GM23248 (cell line): Measurements from ENCODE around the gene GABRB3. TPM values are rescaled to one million over a fixed set of nuclear protein-coding genes. Genes with fewer than 3 reads are reported as not detected.

ENCODE experiments used
- DNase-seq: peaks from one replicate; pipeline ENCODE4 v3.0.0-alpha.2; 2015
- H2AFZ ChIP-seq: fragments of 200-600 bp; sonication (generic); 2 replicates; pipeline ENCODE4 v1.6.1; 2016; ENCODE audit warnings: antibody characterized with exemption
- H3F3A ChIP-seq: fragments of 200-600 bp; sonication (generic); 2 replicates; pipeline ENCODE4 v1.6.1; 2016; ENCODE audit warnings: mild to moderate bottlenecking, antibody characterized with exemption, mixed run types; ENCODE audit not compliant: insufficient read depth
- H3K27ac ChIP-seq: fragments of 200-600 bp; sonication (generic); 2 replicates; pipeline ENCODE4 v1.5.1; 2016; ENCODE audit warnings: mild to moderate bottlenecking
- H3K27me3 ChIP-seq: fragments of 200-600 bp; sonication (generic); replicated peaks from 2 replicates; pipeline ENCODE4 v1.6.1; 2016; ENCODE audit warnings: mild to moderate bottlenecking; ENCODE audit not compliant: insufficient read depth
- H3K36me3 ChIP-seq: fragments of 200-600 bp; sonication (generic); 2 replicates; pipeline ENCODE4 v1.6.1; 2016; ENCODE audit warnings: low read depth, mild to moderate bottlenecking
- H3K4me1 ChIP-seq: fragments of 200-600 bp; sonication (generic); 2 replicates; pipeline ENCODE4 v1.6.1; 2016; ENCODE audit warnings: mild to moderate bottlenecking; ENCODE audit not compliant: insufficient read depth
- H3K4me2 ChIP-seq: fragments of 200-600 bp; sonication (generic); one replicate; pipeline ENCODE4 v1.6.1; 2016; ENCODE audit warnings: mild to moderate bottlenecking; ENCODE audit not compliant: unreplicated experiment
- H3K4me3 ChIP-seq: fragments of 200-600 bp; sonication (generic); 2 replicates; pipeline ENCODE4 v1.5.1; 2016; ENCODE audit warnings: mild to moderate bottlenecking
- H3K79me2 ChIP-seq: fragments of 200-600 bp; sonication (generic); 2 replicates; pipeline ENCODE4 v1.6.1; 2016; ENCODE audit warnings: mild to moderate bottlenecking; ENCODE audit not compliant: insufficient read depth
- H3K9ac ChIP-seq: fragments of 200-600 bp; sonication (generic); 2 replicates; pipeline ENCODE4 v1.6.1; 2016; ENCODE audit warnings: mild to moderate bottlenecking
- H3K9me2 ChIP-seq: fragments of 200-600 bp; sonication (generic); 2 replicates; pipeline ENCODE4 v1.6.1; 2016; ENCODE audit warnings: mixed run types, mild to moderate bottlenecking, moderate library complexity; ENCODE audit not compliant: insufficient read depth
- H3K9me3 ChIP-seq: fragments of 200-600 bp; sonication (generic); one replicate; pipeline ENCODE4 v1.6.1; 2017; ENCODE audit warnings: low read depth
- H4K20me1 ChIP-seq: fragments of 200-600 bp; sonication (generic); 2 replicates; pipeline ENCODE4 v1.6.0; 2016; ENCODE audit not compliant: insufficient read depth
- EZH2 ChIP-seq: fragments of 200-600 bp; sonication (generic); IDR thresholded peaks from 2 replicates; pipeline ENCODE4 v1.6.1; 2018; ENCODE audit warnings: antibody characterized with exemption, mild to moderate bottlenecking; ENCODE audit not compliant: insufficient read depth, poor library complexity, severe bottlenecking
- EZH2phosphoT487 ChIP-seq: fragments of 200-600 bp; sonication (generic); IDR thresholded peaks from 2 replicates; pipeline ENCODE4 v1.6.1; 2018; ENCODE audit warnings: antibody characterized with exemption, moderate library complexity, mild to moderate bottlenecking, low read depth; ENCODE audit not compliant: insufficient read depth
- WGBS, 2 experiments: methylation state at CpG; one replicate each; pipeline ENCODE4 v1.1.6; 2015 to 2017; ENCODE audit warnings: low lambda C conversion rate in 2 of 2, low coverage in 1 of 2; ENCODE audit errors: missing lambda C conversion rate in 2 of 2; 5-methylcytosine and 5-hydroxymethylcytosine counted together
- in situ Hi-C: fragments of 300-500 bp; cut with MboI; formaldehyde crosslinking; loops from 2 replicates; pipeline ENCODE4 v1.15.0; 2020
- polyA plus RNA-seq: library from polyadenylated mRNA; unstranded; fragments of >200 nt; fragmentation: Nextera tagmentation; extraction: Ambion mirVana; gene quantifications from 2 replicates; pipeline ENCODE4 v1.2.1, GENCODE V29; 2016
- total RNA-seq: library from RNA; depleted of rRNA; stranded (reverse); fragments of >200 nt; shearing (Covaris generic); gene quantifications from 2 replicates; pipeline ENCODE4 v1.2.3, GENCODE V29; 2014

Gene GABRB3
- total and polyA plus RNA-seq, 2 experiments from 2014 or later: 0.15 TPM; not detected in 1

- in situ Hi-C loops: no loop called here
- no peak overlapping the region for H3K27ac ChIP-seq
- no peaks in the 10 kb centered on the region for H3K4me1 ChIP-seq
- TF ChIP-seq EZH2 (no peak), EZH2phosphoT487 (no peak)
- H2AFZ ChIP-seq: no peak overlapping the region
- no peaks in the 10 kb centered on the region for H3K79me2 ChIP-seq
- DNase-seq: no peak
- 13% methylated on average over 2 of the region's 2 CpGs for WGBS, 2 experiments
- no peaks in the 10 kb centered on the region for H4K20me1 ChIP-seq
- no peaks in the 10 kb centered on the region for H3F3A ChIP-seq
- H3K9ac ChIP-seq: no peak overlapping the region
- H3K27me3 ChIP-seq: no peaks in the 10 kb centered on the region
- H3K9me2 ChIP-seq: no peaks in the 10 kb centered on the region
- H3K36me3 ChIP-seq: no peaks in the 10 kb centered on the region
- H3K4me3 ChIP-seq: no peak overlapping the region
- H3K9me3 ChIP-seq: no peaks in the 10 kb centered on the region
- no peak overlapping the region for H3K4me2 ChIP-seq
Observed at GRCh38 chr15:26590676-26591075, 182.2 kb downstream of the GABRB3 start.

GRCh38 chr15:26582840-26583239 is 190.0 kb downstream of the GABRB3 start:
- TF ChIP-seq EZH2phosphoT487: no peak
- in situ Hi-C loops: no loop called here
- H3K9me3 ChIP-seq: no peaks in the 10 kb centered on the region
- no peaks in the 10 kb centered on the region for H3F3A ChIP-seq
- no peaks in the 10 kb centered on the region for H3K27me3 ChIP-seq
- no peaks in the 10 kb centered on the region for H3K36me3 ChIP-seq
- H3K9me2 ChIP-seq: no peaks in the 10 kb centered on the region
- 25 to 34% methylated on average over 6 of the region's 6 CpGs for WGBS, 2 experiments
- H3K79me2 ChIP-seq: no peaks in the 10 kb centered on the region
- H3K4me1 ChIP-seq: no peaks in the 10 kb centered on the region
- no peak overlapping the region for H3K4me2 ChIP-seq
- H3K9ac ChIP-seq: no peak overlapping the region
- no peaks in the 10 kb centered on the region for H4K20me1 ChIP-seq
- no peak overlapping the region for H3K27ac ChIP-seq
- DNase-seq: no peak
- H3K4me3 ChIP-seq: no peak overlapping the region
- H2AFZ ChIP-seq: no peak overlapping the region

GRCh38 chr15:26580943-26581342 is 191.9 kb downstream of the GABRB3 start:
- H3K4me3 ChIP-seq: no peak overlapping the region
- TF ChIP-seq EZH2 (no peak), EZH2phosphoT487 (no peak)
- no peak for DNase-seq
- H3K4me2 ChIP-seq: no peak overlapping the region
- WGBS, 2 experiments: 6% methylated on average over 4 of the region's 4 CpGs
- H3K27ac ChIP-seq: no peak overlapping the region
- in situ Hi-C loops: no loop called here
- no peak overlapping the region for H2AFZ ChIP-seq
- H3F3A ChIP-seq: no peaks in the 10 kb centered on the region
- H3K79me2 ChIP-seq: no peaks in the 10 kb centered on the region
- H3K9me2 ChIP-seq: no peaks in the 10 kb centered on the region
- no peaks in the 10 kb centered on the region for H3K4me1 ChIP-seq
- H4K20me1 ChIP-seq: no peaks in the 10 kb centered on the region
- H3K36me3 ChIP-seq: no peaks in the 10 kb centered on the region
- H3K9ac ChIP-seq: no peak overlapping the region
- no peaks in the 10 kb centered on the region for H3K9me3 ChIP-seq
- no peaks in the 10 kb centered on the region for H3K27me3 ChIP-seq

GRCh38 chr15:26572602-26573350 is 200.1 kb downstream of the GABRB3 start:
- Histone ChIP-seq H3K79me2 (no peaks in the 10 kb centered on the region), H2AFZ (no peak overlapping the region), H3K9me3 (no peaks in the 10 kb centered on the region), H3K4me3 (no peak overlapping the region), H3K27ac (no peak overlapping the region), H3K36me3 (no peaks in the 10 kb centered on the region), H3F3A (no peaks in the 10 kb centered on the region), H3K4me1 (no peaks in the 10 kb centered on the region), H3K27me3 (no peaks in the 10 kb centered on the region), H3K4me2 (no peak overlapping the region), H4K20me1 (no peaks in the 10 kb centered on the region), H3K9ac (no peak overlapping the region), H3K9me2 (no peaks in the 10 kb centered on the region)
- TF ChIP-seq EZH2phosphoT487 (no peak), EZH2 (no peak)
- 20 to 21% methylated on average over 5 of the region's 5 CpGs for WGBS, 2 experiments
- no peak for DNase-seq
- in situ Hi-C loops: no loop called here
